CD4-positive, alpha-beta T cell (primary cell): ENCODE results near the gene LYL1. TPM values are rescaled to one million over a fixed set of nuclear protein-coding genes. Genes with fewer than 3 reads are reported as not detected.

Experiments
- ATAC-seq: fragments of 200-7000 bp; cut with Tn5 transposase; one replicate; pipeline ENCODE4 v1.10.0; 2022; ENCODE audit warnings: mild to moderate bottlenecking; ENCODE audit not compliant: poor library complexity
- CTCF ChIA-PET: fragments of 350-600 bp; sonication (Branson Sonifier 250); formaldehyde crosslinking; loops from one replicate; lab custom pipeline; 2021; ENCODE audit warnings: antibody characterized with exemption, inconsistent platforms; lab: Charles Lee
- POLR2A ChIA-PET: fragments of 350-600 bp; sonication (Branson Sonifier 250); formaldehyde crosslinking; loops from one replicate; lab custom pipeline; 2021; ENCODE audit warnings: antibody characterized with exemption, inconsistent platforms; lab: Charles Lee
- DNase-seq, 14 experiments: peaks; one replicate each; pipeline ENCODE4 v3.0.0-alpha.2; 2013 to 2020; ENCODE audit warnings: mixed read lengths in 2 of 14
- H3K27ac ChIP-seq, 2 donors: one replicate each; pipeline versions ENCODE4 v1.5.1 to v1.7.0; 2013; ENCODE audit warnings: low read length in 2 of 2, low read depth in 1 of 2, mild to moderate bottlenecking in 1 of 2
- H3K27me3 ChIP-seq, 2 experiments: 1 replicate in 1 of 2; 2 replicates in 1 of 2; pipeline versions ENCODE4 v1.6.1 to v1.7.0; 2013; ENCODE audit warnings: low read length in 2 of 2, control low read depth in 1 of 2, mild to moderate bottlenecking in 1 of 2, moderate library complexity in 1 of 2; ENCODE audit not compliant: insufficient read depth in 2 of 2, control insufficient read depth in 1 of 2
- H3K36me3 ChIP-seq: one replicate; pipeline ENCODE4 v1.6.1; 2013; ENCODE audit warnings: low read length, control low read depth; ENCODE audit not compliant: insufficient read depth
- H3K4me1 ChIP-seq: one replicate; pipeline ENCODE4 v1.6.1; 2013; ENCODE audit warnings: low read length, control low read depth; ENCODE audit not compliant: insufficient read depth
- H3K4me3 ChIP-seq: one replicate; pipeline ENCODE4 v1.5.1; 2013; ENCODE audit warnings: mild to moderate bottlenecking, low read length, moderate library complexity
- H3K9me3 ChIP-seq, 2 experiments: 1 replicate in 1 of 2; 2 replicates in 1 of 2; pipeline versions ENCODE4 v1.6.1 to v1.7.0; 2013; ENCODE audit warnings: low read length in 2 of 2, mild to moderate bottlenecking in 2 of 2, control low read depth in 1 of 2, moderate library complexity in 1 of 2; ENCODE audit not compliant: control insufficient read depth in 1 of 2, insufficient read depth in 1 of 2
- H3K27ac Mint-ChIP-seq: one replicate; pipeline ENCODE4 v1.8.0; 2020; ENCODE audit warnings: mixed read lengths
- H3K27me3 Mint-ChIP-seq: one replicate; pipeline ENCODE4 v1.8.0; 2021; ENCODE audit warnings: mixed read lengths
- H3K36me3 Mint-ChIP-seq: one replicate; pipeline ENCODE4 v1.8.0; 2021; ENCODE audit warnings: low read depth, mixed read lengths
- H3K4me1 Mint-ChIP-seq: one replicate; pipeline ENCODE4 v1.8.0; 2021; ENCODE audit warnings: low read depth, mixed read lengths
- H3K4me3 Mint-ChIP-seq: one replicate; pipeline ENCODE4 v1.8.0; 2020; ENCODE audit warnings: mild to moderate bottlenecking, mixed read lengths
- H3K9me3 Mint-ChIP-seq: one replicate; pipeline ENCODE4 v1.8.0; 2020; ENCODE audit warnings: mixed read lengths
- intact Hi-C, 2 experiments: fragments of 100-400 bp; cut with DNase I in 1 of 2; cut with micrococcal nuclease in 1 of 2; formaldehyde crosslinking; loops; one replicate each; pipeline versions ENCODE4 v1.15.1 to v1.9.0; 2023 to 2025; cut with DNase I, micrococcal nuclease
- total RNA-seq, 174 experiments: library from RNA in 2 of 174; stranded (reverse) in 2 of 174; gene quantifications; one replicate each; pipeline ENCODE4 v1.2.3 and lab custom pipeline; 2021 to 2026
- TF ChIP-seq, protein P1 (sequence below): fragments of 200-600 bp; IDR thresholded peaks from one replicate; pipeline ENCODE4 v1.8.0; 2022; ENCODE audit warnings: antibody characterized with exemption, mild to moderate bottlenecking

LYL1 gene
- total RNA-seq, 2 experiments from 2014 or later, result 1.9 to 2.1 TPM

- ChIA-PET CTCF (interaction anchor here (1.0 kb wide), 1 partner anchor 86 kb away, joined by 3 read pairs; no protein-coding TSS in a partner anchor), POLR2A (no interaction called here)
- Mint-ChIP-seq H3K9me3 (no peaks in the 10 kb centered on the region), H3K27ac (no peak overlapping the region), H3K4me3 (no peak overlapping the region), H3K4me1 (peaks cover 8% of the 10 kb centered on the region), H3K27me3 (peaks cover 22% of the 10 kb centered on the region), H3K36me3 (no peaks in the 10 kb centered on the region)
- intact Hi-C loops, result no loop called here
- no peak for ATAC-seq
- no peak for DNase-seq
- no peak overlapping the region for H3K4me3 ChIP-seq
- peaks cover 11 to 17% of the 10 kb centered on the region in 2 experiments for H3K27me3 ChIP-seq
- H3K27ac ChIP-seq, result no peak overlapping the region
- no peaks in the 10 kb centered on the region for H3K9me3 ChIP-seq
- H3K4me1 ChIP-seq, result peaks cover 16% of the 10 kb centered on the region
- TF ChIP-seq, protein P1, sequence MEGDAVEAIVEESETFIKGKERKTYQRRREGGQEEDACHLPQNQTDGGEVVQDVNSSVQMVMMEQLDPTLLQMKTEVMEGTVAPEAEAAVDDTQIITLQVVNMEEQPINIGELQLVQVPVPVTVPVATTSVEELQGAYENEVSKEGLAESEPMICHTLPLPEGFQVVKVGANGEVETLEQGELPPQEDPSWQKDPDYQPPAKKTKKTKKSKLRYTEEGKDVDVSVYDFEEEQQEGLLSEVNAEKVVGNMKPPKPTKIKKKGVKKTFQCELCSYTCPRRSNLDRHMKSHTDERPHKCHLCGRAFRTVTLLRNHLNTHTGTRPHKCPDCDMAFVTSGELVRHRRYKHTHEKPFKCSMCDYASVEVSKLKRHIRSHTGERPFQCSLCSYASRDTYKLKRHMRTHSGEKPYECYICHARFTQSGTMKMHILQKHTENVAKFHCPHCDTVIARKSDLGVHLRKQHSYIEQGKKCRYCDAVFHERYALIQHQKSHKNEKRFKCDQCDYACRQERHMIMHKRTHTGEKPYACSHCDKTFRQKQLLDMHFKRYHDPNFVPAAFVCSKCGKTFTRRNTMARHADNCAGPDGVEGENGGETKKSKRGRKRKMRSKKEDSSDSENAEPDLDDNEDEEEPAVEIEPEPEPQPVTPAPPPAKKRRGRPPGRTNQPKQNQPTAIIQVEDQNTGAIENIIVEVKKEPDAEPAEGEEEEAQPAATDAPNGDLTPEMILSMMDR, result no peak
- H3K36me3 ChIP-seq, result no peaks in the 10 kb centered on the region
Observed at GRCh38 chr19:13064092-13064489, 38.6 kb downstream of the LYL1 start.

DNA sequence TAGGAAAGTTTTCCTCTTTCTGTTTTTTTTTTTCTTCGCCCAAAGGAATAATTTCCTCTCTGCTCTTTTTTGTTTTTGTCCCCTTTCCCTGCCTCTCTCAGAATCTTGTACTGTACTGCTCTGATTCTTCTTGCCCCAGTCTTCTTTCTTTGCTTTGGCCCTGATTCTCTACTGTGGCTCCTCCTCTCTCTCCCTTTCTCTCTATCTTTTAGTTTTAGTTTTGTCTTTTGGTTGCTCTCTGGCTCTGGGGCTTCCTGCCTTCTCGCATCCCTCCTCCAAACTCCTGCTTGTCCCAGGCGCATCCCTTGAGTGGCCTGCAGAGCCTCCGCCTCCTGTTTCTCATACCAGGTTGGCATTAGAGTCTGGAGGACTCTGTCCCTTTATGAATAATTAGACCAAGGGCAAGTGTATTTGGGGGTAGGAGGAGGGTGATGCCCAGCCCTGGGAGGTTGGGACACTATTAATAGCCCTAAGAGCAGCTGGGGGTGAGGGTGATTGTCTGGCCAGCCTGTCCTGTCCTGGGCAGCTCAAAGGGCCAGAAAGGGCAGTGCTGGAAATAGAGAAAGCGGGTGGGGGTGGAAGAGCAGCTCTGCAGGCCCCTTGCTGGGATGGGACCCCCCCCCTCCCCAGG, 39.1 kb downstream of the LYL1 start:
- ATAC-seq (no peak), DNase-seq (no peak)
- Histone ChIP-seq H3K4me1 (peaks cover 16% of the 10 kb centered on the region), H3K9me3 (no peaks in the 10 kb centered on the region), H3K27ac (no peak overlapping the region), H3K36me3 (no peaks in the 10 kb centered on the region), H3K27me3 (peaks cover 11 to 16% of the 10 kb centered on the region in 2 experiments), H3K4me3 (no peak overlapping the region)
- H3K9me3 Mint-ChIP-seq, result no peaks in the 10 kb centered on the region
- no peak overlapping the region for H3K27ac Mint-ChIP-seq
- H3K27me3 Mint-ChIP-seq, result peaks cover 22% of the 10 kb centered on the region
- TF ChIP-seq, protein P1, result no peak
- no peaks in the 10 kb centered on the region for H3K36me3 Mint-ChIP-seq
- CTCF ChIA-PET, result interaction anchor here (1.0 kb wide), 1 partner anchor 86 kb away, joined by 3 read pairs; no protein-coding TSS in a partner anchor
- POLR2A ChIA-PET, result no interaction called here
- H3K4me1 Mint-ChIP-seq, result peaks cover 8% of the 10 kb centered on the region
- intact Hi-C loops, result no loop called here
- H3K4me3 Mint-ChIP-seq, result no peak overlapping the region

DNA sequence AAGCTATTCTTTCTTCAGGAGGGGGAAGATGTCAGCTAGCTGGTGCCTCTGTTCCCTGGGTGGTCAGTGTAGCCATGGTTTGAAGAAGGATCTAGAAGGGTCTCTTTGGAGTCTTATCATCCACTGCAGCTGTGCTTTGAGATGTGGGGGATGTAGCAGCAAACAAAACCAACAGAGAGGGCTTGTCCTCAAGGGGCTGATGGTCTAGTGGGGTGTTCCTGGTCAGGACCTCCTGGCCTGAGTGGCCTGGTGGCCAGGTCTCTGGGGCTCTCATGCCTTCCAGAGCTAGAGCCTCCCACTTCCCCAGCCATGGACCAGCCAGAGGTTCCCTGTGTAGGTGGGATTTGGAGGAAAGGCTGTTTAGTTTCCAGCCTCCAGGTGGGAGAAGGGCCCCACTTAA, 40.3 kb downstream of the LYL1 start:
- TF ChIP-seq, protein P1, result no peak
- ChIA-PET CTCF (interaction anchor here (1.3 to 2.7 kb wide), 7 partner anchors 8 to 97 kb away, joined by 4 to 41 read pairs (median 9); no protein-coding TSS in a partner anchor), POLR2A (interaction anchor here (1.9 kb wide), 1 partner anchor 85 kb away, joined by 8 read pairs; no protein-coding TSS in a partner anchor)
- Histone ChIP-seq H3K27ac (no peak overlapping the region), H3K9me3 (no peaks in the 10 kb centered on the region), H3K27me3 (peaks cover 11 to 16% of the 10 kb centered on the region in 2 experiments), H3K4me1 (peaks cover 16% of the 10 kb centered on the region), H3K4me3 (no peak overlapping the region), H3K36me3 (no peaks in the 10 kb centered on the region)
- Mint-ChIP-seq H3K4me1 (peaks cover 8% of the 10 kb centered on the region), H3K9me3 (no peaks in the 10 kb centered on the region), H3K36me3 (no peaks in the 10 kb centered on the region), H3K27me3 (peaks cover 22% of the 10 kb centered on the region), H3K27ac (no peak overlapping the region), H3K4me3 (no peak overlapping the region)
- intact Hi-C loops, result no loop called here
- no peak for DNase-seq
- ATAC-seq, result no peak
